Measurements from ENCODE around the gene ACTRT2.

GRCh38 chr1:3053986-3054385 lies 32.7 kb downstream of the ACTRT2 start:
- TF ChIP-seq CTCF (IDR thresholded peaks at IDR 0.05; ENCODE audit: low read length) (no peak), EZH2 (optimal IDR thresholded peaks at IDR 0.05; ENCODE audit: low read depth, low read length) (no peak)
